Spleen (tissue), 11 donors: ENCODE data around the gene DCAF6. TPM values are rescaled to one million over a fixed set of nuclear protein-coding genes. Genes with fewer than 3 reads are reported as not detected.

Experiments
- DNase-seq: peaks from one replicate; pipeline ENCODE4 v3.0.0-alpha.2; 2020
- H3K27ac ChIP-seq, 8 donors: fragments of 200-600 bp; sonication (generic) in 7 of 8; 1 replicate in 4 of 8; 2 replicates in 4 of 8; pipeline versions ENCODE4 v1.5.0 to v1.8.0; 2016 to 2021; ENCODE audit warnings: inconsistent platforms in 4 of 8, mild to moderate bottlenecking in 4 of 8, moderate library complexity in 1 of 8
- H3K27me3 ChIP-seq, 7 donors: fragments of 200-600 bp; sonication (generic) in 6 of 7; replicated peaks in 1 of 7; 1 replicate in 4 of 7; 2 replicates in 3 of 7; pipeline versions ENCODE4 v1.5.0 to v1.8.0; 2016 to 2021; ENCODE audit warnings: inconsistent platforms in 3 of 7, mild to moderate bottlenecking in 1 of 7
- H3K36me3 ChIP-seq, 6 donors: fragments of 200-600 bp; sonication (generic) in 5 of 6; 1 replicate in 4 of 6; 2 replicates in 2 of 6; pipeline versions ENCODE4 v1.5.0 to v1.8.0; 2016 to 2021; ENCODE audit warnings: inconsistent platforms in 2 of 6
- H3K4me1 ChIP-seq, 6 donors: fragments of 200-600 bp; sonication (generic) in 5 of 6; 1 replicate in 3 of 6; 2 replicates in 3 of 6; pipeline versions ENCODE4 v1.5.0 to v1.8.0; 2016 to 2021; ENCODE audit warnings: inconsistent platforms in 3 of 6
- H3K4me3 ChIP-seq, 8 donors: fragments of 200-600 bp; sonication (generic) in 7 of 8; 1 replicate in 4 of 8; 2 replicates in 4 of 8; pipeline versions ENCODE4 v1.5.0 to v1.8.0; 2016 to 2021; ENCODE audit warnings: inconsistent platforms in 4 of 8, mild to moderate bottlenecking in 4 of 8, moderate library complexity in 2 of 8
- H3K9me3 ChIP-seq, 8 donors: fragments of 200-600 bp; sonication (generic) in 7 of 8; 1 replicate in 4 of 8; 2 replicates in 4 of 8; pipeline versions ENCODE4 v1.5.0 to v1.8.0; 2016 to 2021; ENCODE audit warnings: inconsistent platforms in 4 of 8
- CTCF ChIP-seq, 11 experiments: fragments of 200-600 bp in 7 of 11; fragments of 450-650 bp in 4 of 11; sonication (generic) in 4 of 11; IDR thresholded peaks in 8 of 11; conservative IDR thresholded peaks in 3 of 11; 1 replicate in 7 of 11; 2 replicates in 4 of 11; pipeline versions ENCODE4 v1.4.0 to v1.8.0; 2016 to 2021; ENCODE audit warnings: antibody characterized with exemption in 11 of 11, inconsistent platforms in 4 of 11, mild to moderate bottlenecking in 1 of 11
- POLR2A ChIP-seq, 3 donors: fragments of 450-650 bp; IDR thresholded peaks; one replicate each; pipeline ENCODE4 v1.5.1; 2017; ENCODE audit warnings: antibody characterized with exemption in 3 of 3, mild to moderate bottlenecking in 1 of 3
- POLR2AphosphoS5 ChIP-seq, 3 donors: sonication (generic); formaldehyde crosslinking; IDR thresholded peaks; one replicate each; pipeline ENCODE4 v1.5.1; 2017; ENCODE audit warnings: antibody characterized with exemption in 3 of 3
- WGBS, 5 donors: extraction: QIAGEN DNeasy Blood & Tissue Kit in 3 of 5; methylation state at CpG; one replicate each; pipeline versions ENCODE4 v1.1.5 to v1.1.7; 2013 to 2018; 5-methylcytosine and 5-hydroxymethylcytosine counted together
- intact Hi-C: fragments of 100-400 bp; cut with DNase I; formaldehyde crosslinking; loops from one replicate; pipeline ENCODE4 v1.15.0; 2023; ENCODE audit warnings: low total_unique reads
- polyA plus RNA-seq, 3 donors: library from polyadenylated mRNA; stranded (reverse); fragments of 200-250 nt; gene quantifications; one replicate each; pipeline ENCODE4 v1.2.1, GENCODE V29; 2013
- total RNA-seq, 7 donors: library from RNA; depleted of rRNA in 3 of 7; stranded (reverse); fragments of >200 nt in 3 of 7; fragmentation: NEBNext Ultra II Directional in 4 of 7; extraction: Animal tissue kit (Norgen Biotek cat#: 25700) in 4 of 7; gene quantifications; one replicate each; pipeline versions ENCODE4 v1.1.0 to v1.2.1, GENCODE V29; 2016 to 2021
- donor health status: healthy with polysubstance abuse.
- donor health status: DM: no; HTN: no; CAD: no; lungs with moderate emphysema.
- donor health status: DM: no; HTN: no; CAD: no.
- donor health status: Bipolar disorder and iron deficiency.
- donor health status: healthy.
- donor health status: DM: no; HTN: no; CAD: no.
- donor health status: DM: yes; HTN: yes; CAD: no.

The DCAF6 gene
- total and polyA plus RNA-seq, 10 donors: 19.2 to 76.6 (median 43.6) TPM

GRCh38 chr1:168097921-168098528, 161.5 kb downstream of the DCAF6 start:
- no peaks in the 10 kb centered on the region for H3K9me3 ChIP-seq
- no peak overlapping the region for H3K4me3 ChIP-seq
- DNase-seq: no peak
- H3K27me3 ChIP-seq: no peaks in the 10 kb centered on the region
- intact Hi-C loops: no loop called here
- no peaks in the 10 kb centered on the region for H3K36me3 ChIP-seq
- 77 to 91% (median 84%) methylated on average over 12 of the region's 12 CpGs for WGBS, 5 donors
- TF ChIP-seq POLR2AphosphoS5 (IDR thresholded peaks at IDR 0.05) (no peak), POLR2A (IDR thresholded peaks at IDR 0.05) (no peak), CTCF (IDR thresholded peaks at IDR 0.05 in 8 of 11, conservative IDR thresholded peaks at IDR 0.05 in 3 of 11) (no peak)
- no peak overlapping the region for H3K27ac ChIP-seq
- H3K4me1 ChIP-seq: no peaks in the 10 kb centered on the region

GRCh38 chr1:168098534-168099320, 162.2 kb downstream of the DCAF6 start:
- intact Hi-C loops: no loop called here

GRCh38 chr1:168099337-168099801, 162.9 kb downstream of the DCAF6 start:
- intact Hi-C loops: no loop called here
- Histone ChIP-seq H3K27me3 (no peaks in the 10 kb centered on the region), H3K27ac (no peak overlapping the region), H3K4me3 (no peak overlapping the region), H3K9me3 (no peaks in the 10 kb centered on the region), H3K36me3 (no peaks in the 10 kb centered on the region), H3K4me1 (no peaks in the 10 kb centered on the region)
- 78 to 84% (median 83%) methylated on average over 7 of the region's 7 CpGs for WGBS, 5 donors
- TF ChIP-seq POLR2A (IDR thresholded peaks at IDR 0.05) (no peak), CTCF (IDR thresholded peaks at IDR 0.05 in 8 of 11, conservative IDR thresholded peaks at IDR 0.05 in 3 of 11) (no peak), POLR2AphosphoS5 (IDR thresholded peaks at IDR 0.05) (no peak)
- no peak for DNase-seq

More at GRCh38 chr1:168098534-168099320, 162.2 kb downstream of the DCAF6 start:
- Histone ChIP-seq H3K4me3 (no peak overlapping the region), H3K36me3 (no peaks in the 10 kb centered on the region), H3K4me1 (no peaks in the 10 kb centered on the region), H3K27ac (no peak overlapping the region), H3K27me3 (no peaks in the 10 kb centered on the region), H3K9me3 (no peaks in the 10 kb centered on the region)
- no peak for DNase-seq
- TF ChIP-seq POLR2A (IDR thresholded peaks at IDR 0.05) (no peak), POLR2AphosphoS5 (IDR thresholded peaks at IDR 0.05) (no peak), CTCF (IDR thresholded peaks at IDR 0.05 in 8 of 11, conservative IDR thresholded peaks at IDR 0.05 in 3 of 11) (no peak)
- 83 to 93% (median 86%) methylated on average over 14 to 15 of the region's 15 CpGs for WGBS, 5 donors

GRCh38 chr1:168100315-168101002, 164.0 kb downstream of the DCAF6 start:
- Histone ChIP-seq H3K4me1 (no peaks in the 10 kb centered on the region), H3K27me3 (no peaks in the 10 kb centered on the region), H3K4me3 (no peak overlapping the region), H3K36me3 (no peaks in the 10 kb centered on the region), H3K9me3 (no peaks in the 10 kb centered on the region), H3K27ac (no peak overlapping the region)
- intact Hi-C loops: no loop called here
- no peak for TF ChIP-seq CTCF (IDR thresholded peaks at IDR 0.05 in 8 of 11, conservative IDR thresholded peaks at IDR 0.05 in 3 of 11)
- no peak for TF ChIP-seq POLR2A (IDR thresholded peaks at IDR 0.05)
- no peak for TF ChIP-seq POLR2AphosphoS5 (IDR thresholded peaks at IDR 0.05)
- WGBS, 5 donors: 91 to 95% (median 93%) methylated on average over 7 of the region's 7 CpGs
- no peak for DNase-seq
